SH-SY5Y (cell line): ENCODE data around the gene MRPL52.

ENCODE experiments used
- GATA2 ChIP-seq: IDR thresholded peaks from 2 replicates; pipeline ENCODE4 v1.6.1; 2011; ENCODE audit warnings: mild to moderate bottlenecking, low read depth, low read length
- GATA3 ChIP-seq: IDR thresholded peaks from 2 replicates; pipeline ENCODE4 v1.6.1; 2011; ENCODE audit warnings: low read depth, mild to moderate bottlenecking, low read length, moderate library complexity

DNA sequence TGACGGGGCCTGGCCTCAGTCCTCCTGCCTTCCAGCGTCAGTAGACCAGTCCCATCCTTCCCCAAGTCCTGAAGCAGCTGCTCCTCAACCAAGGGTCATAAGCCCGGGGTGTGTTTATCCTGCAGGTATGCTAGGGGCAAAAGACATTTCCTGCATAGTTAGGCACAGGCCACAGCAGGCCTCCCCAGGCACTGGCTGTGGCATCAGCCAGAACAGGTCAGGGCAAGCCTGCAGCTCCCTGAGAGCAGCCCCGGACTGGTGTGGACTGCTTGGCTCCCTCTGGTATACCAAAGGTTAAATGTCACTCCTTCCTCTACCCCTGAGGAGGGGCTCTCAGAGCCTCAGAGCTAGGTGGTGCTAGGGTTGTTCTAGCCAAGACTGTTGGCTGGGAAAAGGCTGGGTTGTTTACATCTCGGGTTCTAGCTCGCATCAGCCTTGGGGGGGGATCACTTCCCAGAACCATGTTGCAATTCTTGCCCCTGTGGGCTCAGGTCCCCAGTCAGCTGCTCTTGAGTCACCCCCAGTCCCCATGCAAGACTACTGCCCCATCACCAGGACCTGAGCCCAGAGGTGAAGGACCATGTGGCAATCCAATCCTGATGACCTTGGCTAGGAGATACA lies 9.6 kb downstream of the MRPL52 start:
- TF ChIP-seq GATA3 (no peak), GATA2 (no peak)
